Peyer's patch (tissue), 4 donors: Measurements from ENCODE around the gene NUDC. TPM values are rescaled to one million over a fixed set of nuclear protein-coding genes. Genes with fewer than 3 reads are reported as not detected.

Experiments
- DNase-seq, 3 donors: peaks; one replicate each; pipeline ENCODE4 v3.0.0-alpha.2; 2017 to 2019
- H3K27ac ChIP-seq, 4 donors: fragments of 200-600 bp; sonication (generic); one replicate each; pipeline ENCODE4 v1.5.1; 2016 to 2019
- H3K27me3 ChIP-seq, 2 donors: fragments of 200-600 bp; sonication (generic); one replicate each; pipeline ENCODE4 v1.5.1; 2019
- H3K36me3 ChIP-seq, 3 donors: fragments of 200-600 bp; sonication (generic); one replicate each; pipeline ENCODE4 v1.5.1; 2016 to 2019
- H3K4me1 ChIP-seq, 4 donors: fragments of 200-600 bp; sonication (generic); one replicate each; pipeline ENCODE4 v1.5.1; 2016 to 2019
- H3K4me3 ChIP-seq, 4 donors: fragments of 200-600 bp; sonication (generic); 1 replicate in 3 of 4; 2 replicates in 1 of 4; pipeline ENCODE4 v1.5.1; 2016 to 2019; ENCODE audit warnings: mild to moderate bottlenecking in 1 of 4
- H3K9me3 ChIP-seq, 4 donors: fragments of 200-600 bp; sonication (generic); one replicate each; pipeline ENCODE4 v1.5.1; 2016 to 2019; ENCODE audit warnings: mild to moderate bottlenecking in 1 of 4
- CTCF ChIP-seq, 6 experiments: fragments of 450-650 bp in 4 of 6; fragments of 200-600 bp in 2 of 6; sonication (generic) in 1 of 6; IDR thresholded peaks; one replicate each; pipeline ENCODE4 v1.5.1; 2017 to 2019; ENCODE audit warnings: antibody characterized with exemption in 6 of 6, mild to moderate bottlenecking in 3 of 6, moderate library complexity in 1 of 6
- POLR2A ChIP-seq, 2 donors: fragments of 450-650 bp; IDR thresholded peaks; one replicate each; pipeline ENCODE4 v1.5.1; 2017; ENCODE audit warnings: antibody characterized with exemption in 2 of 2, mild to moderate bottlenecking in 2 of 2, moderate library complexity in 2 of 2
- total RNA-seq, 4 donors: library from RNA; depleted of rRNA; stranded (reverse); fragments of >200 nt; gene quantifications; one replicate each; pipeline ENCODE4 v1.1.0, GENCODE V29; 2016

The NUDC gene
- total RNA-seq, 4 donors from 2014 or later: 27.8 to 53.6 (median 31.7) TPM

GRCh38 chr1:26972821-26973220 lies 51.3 kb downstream of the NUDC start:
- Histone ChIP-seq H3K36me3 (no peaks in the 10 kb centered on the region), H3K9me3 (no peaks in the 10 kb centered on the region), H3K27ac (no peak overlapping the region), H3K4me1 (no peaks in the 10 kb centered on the region), H3K4me3 (no peak overlapping the region), H3K27me3 (no peaks in the 10 kb centered on the region)
- TF ChIP-seq CTCF (IDR thresholded peaks at IDR 0.05) (no peak), POLR2A (IDR thresholded peaks at IDR 0.05) (no peak)
- DNase-seq: no peak

GRCh38 chr1:26976621-26977510 lies 55.3 kb downstream of the NUDC start:
- Histone ChIP-seq H3K4me1 (no peaks in the 10 kb centered on the region), H3K9me3 (no peaks in the 10 kb centered on the region), H3K36me3 (no peaks in the 10 kb centered on the region), H3K27ac (no peak overlapping the region), H3K4me3 (no peak overlapping the region), H3K27me3 (no peaks in the 10 kb centered on the region)
- DNase-seq: no peak
- TF ChIP-seq POLR2A (IDR thresholded peaks at IDR 0.05): no peak
- no peak for TF ChIP-seq CTCF (IDR thresholded peaks at IDR 0.05)

- DNase-seq: no peak
- no peaks in the 10 kb centered on the region for H3K36me3 ChIP-seq
These were observed 57.4 kb downstream of the NUDC start for GRCh38 chr1:26978901-26979300.

GRCh38 chr1:26981146-26981846 lies 59.8 kb downstream of the NUDC start:
- TF ChIP-seq POLR2A (IDR thresholded peaks at IDR 0.05) (no peak), CTCF (IDR thresholded peaks at IDR 0.05) (no peak)
- Histone ChIP-seq H3K9me3 (no peaks in the 10 kb centered on the region), H3K27ac (no peak overlapping the region), H3K27me3 (no peaks in the 10 kb centered on the region), H3K4me3 (no peak overlapping the region), H3K36me3 (no peaks in the 10 kb centered on the region), H3K4me1 (no peaks in the 10 kb centered on the region)
- no peak for DNase-seq

More at GRCh38 chr1:26978901-26979300, 57.4 kb downstream of the NUDC start:
- H3K27me3 ChIP-seq: no peaks in the 10 kb centered on the region
- no peaks in the 10 kb centered on the region for H3K4me1 ChIP-seq
- no peak overlapping the region for H3K27ac ChIP-seq
- TF ChIP-seq CTCF (IDR thresholded peaks at IDR 0.05) (no peak), POLR2A (IDR thresholded peaks at IDR 0.05) (no peak)
- no peaks in the 10 kb centered on the region for H3K9me3 ChIP-seq
- H3K4me3 ChIP-seq: no peak overlapping the region

GRCh38 chr1:26983863-26984262 lies 62.3 kb downstream of the NUDC start:
- DNase-seq: no peak
- Histone ChIP-seq H3K27me3 (no peaks in the 10 kb centered on the region), H3K36me3 (no peaks in the 10 kb centered on the region), H3K4me3 (no peak overlapping the region), H3K4me1 (no peaks in the 10 kb centered on the region), H3K9me3 (no peaks in the 10 kb centered on the region), H3K27ac (no peak overlapping the region)
- no peak for TF ChIP-seq POLR2A (IDR thresholded peaks at IDR 0.05)
- no peak for TF ChIP-seq CTCF (IDR thresholded peaks at IDR 0.05)
